ENCODE results near the gene PTPRD. TPM values are rescaled to one million over a fixed set of nuclear protein-coding genes. Genes with fewer than 3 reads are reported as not detected.

Gene PTPRD
- total RNA-seq, 4 donors from 2014 or later = 19.6 to 78.9 (median 45.6) TPM

- Histone ChIP-seq H3K9me3 (no peaks in the 10 kb centered on the region), H3K27ac (no peak overlapping the region), H3K27me3 (no peaks in the 10 kb centered on the region), H3K4me1 (no peaks in the 10 kb centered on the region), H3K36me3 (no peaks in the 10 kb centered on the region), H3K4me3 (replicated peaks in 1 of 3) (no peak overlapping the region)
- TF ChIP-seq CTCF (IDR thresholded peaks at IDR 0.05) = no peak
- TF ChIP-seq POLR2A (IDR thresholded peaks at IDR 0.05) = no peak
- no peak for DNase-seq
- intact Hi-C loops (cut with DNase I) = no loop called here
- 88 to 90% methylated on average over 3 of the region's 3 CpGs for WGBS, 2 donors
Observed at GRCh38 chr9:10633785-10634184, 21.0 kb upstream of the PTPRD start.

- H3K27me3 ChIP-seq = peaks cover 6% of the 10 kb centered on the region
- TF ChIP-seq POLR2A (IDR thresholded peaks at IDR 0.05) = no peak
- TF ChIP-seq CTCF (IDR thresholded peaks at IDR 0.05) = no peak
- DNase-seq = no peak
- H3K36me3 ChIP-seq = no peaks in the 10 kb centered on the region
- H3K4me3 ChIP-seq (replicated peaks in 1 of 3) = no peak overlapping the region
- no peak overlapping the region for H3K27ac ChIP-seq
- H3K4me1 ChIP-seq = peaks cover 0 to 6% of the 10 kb centered on the region in 2 donors
- no peaks in the 10 kb centered on the region for H3K9me3 ChIP-seq
- intact Hi-C loops (cut with DNase I) = no loop called here
- 56 to 58% methylated on average over 9 of the region's 9 CpGs for WGBS, 2 donors
Observed at GRCh38 chr9:10614196-10614800, 1.5 kb upstream of the PTPRD start.

GRCh38 chr9:10613419-10613818, 617 bp upstream of the PTPRD start:
- DNase-seq = no peak
- TF ChIP-seq POLR2A (IDR thresholded peaks at IDR 0.05) = no peak
- intact Hi-C loops (cut with DNase I) = no loop called here
- WGBS, 2 donors = 5 to 6% methylated on average over 13 of the region's 13 CpGs
- Histone ChIP-seq H3K27me3 (peaks cover 6% of the 10 kb centered on the region), H3K36me3 (no peaks in the 10 kb centered on the region), H3K9me3 (no peaks in the 10 kb centered on the region), H3K27ac (no peak overlapping the region), H3K4me3 (replicated peaks in 1 of 3) (no peak overlapping the region), H3K4me1 (peaks cover 0 to 6% of the 10 kb centered on the region in 2 donors)

- no peaks in the 10 kb centered on the region for H3K4me1 ChIP-seq
- H3K9me3 ChIP-seq = no peaks in the 10 kb centered on the region
- H3K4me3 ChIP-seq (replicated peaks in 1 of 3) = no peak overlapping the region
- 80% methylated on average over 4 of the region's 4 CpGs for WGBS, 2 donors
- no peak for TF ChIP-seq CTCF (IDR thresholded peaks at IDR 0.05)
- no peak for TF ChIP-seq POLR2A (IDR thresholded peaks at IDR 0.05)
- no peaks in the 10 kb centered on the region for H3K27me3 ChIP-seq
- no peaks in the 10 kb centered on the region for H3K36me3 ChIP-seq
- DNase-seq = no peak
- H3K27ac ChIP-seq = no peak overlapping the region
- intact Hi-C loops (cut with DNase I) = no loop called here
Observed at GRCh38 chr9:10605388-10605787, 7.4 kb downstream of the PTPRD start.

GRCh38 chr9:10604927-10605326, 7.9 kb downstream of the PTPRD start:
- no peaks in the 10 kb centered on the region for H3K9me3 ChIP-seq
- no peaks in the 10 kb centered on the region for H3K27me3 ChIP-seq
- no peak overlapping the region for H3K4me3 ChIP-seq (replicated peaks in 1 of 3)
- DNase-seq = no peak
- intact Hi-C loops (cut with DNase I) = no loop called here
- no peak overlapping the region for H3K27ac ChIP-seq
- no peaks in the 10 kb centered on the region for H3K36me3 ChIP-seq
- TF ChIP-seq POLR2A (IDR thresholded peaks at IDR 0.05) (no peak), CTCF (IDR thresholded peaks at IDR 0.05) (no peak)
- 66 to 68% methylated on average over 1 of the region's 1 CpG for WGBS, 2 donors
- no peaks in the 10 kb centered on the region for H3K4me1 ChIP-seq

Data from thyroid gland (tissue), 4 donors.